Ectodermal cell (in vitro differentiated cells): ENCODE measurements around the gene PSMB3.

Experiments
- H3K27ac ChIP-seq: 2 replicates; pipeline ENCODE4 v1.7.0; 2013; ENCODE audit warnings: mild to moderate bottlenecking, low read depth, low read length; ENCODE audit not compliant: insufficient read depth, poor library complexity, severe bottlenecking
- H3K27me3 ChIP-seq: 2 replicates; pipeline ENCODE4 v1.7.0; 2013; ENCODE audit warnings: mild to moderate bottlenecking, low read length; ENCODE audit not compliant: insufficient read depth, control insufficient read depth, poor library complexity, severe bottlenecking
- H3K36me3 ChIP-seq: one replicate; pipeline ENCODE4 v1.7.0; 2013; ENCODE audit warnings: low read length; ENCODE audit not compliant: control insufficient read depth, insufficient read depth
- H3K4me1 ChIP-seq: one replicate; pipeline ENCODE4 v1.7.0; 2013; ENCODE audit warnings: low read length; ENCODE audit not compliant: control insufficient read depth, insufficient read depth
- H3K4me3 ChIP-seq: 2 replicates; pipeline ENCODE4 v1.7.0; 2013; ENCODE audit warnings: low read depth, low read length, control low read depth; ENCODE audit not compliant: insufficient read depth
- H3K9me3 ChIP-seq: 2 replicates; pipeline ENCODE4 v1.7.0; 2013; ENCODE audit warnings: mild to moderate bottlenecking, low read length, moderate library complexity; ENCODE audit not compliant: control insufficient read depth
- WGBS, 2 experiments: methylation state at CpG; one replicate each; pipeline ENCODE4 v1.1.7; 2013; ENCODE audit warnings: missing lambda C conversion rate in 2 of 2; 5-methylcytosine and 5-hydroxymethylcytosine counted together

The PSMB3 gene

GRCh38 chr17:38751144-38751807 is 1.3 kb upstream of the PSMB3 start:
- no peak overlapping the region for H3K27ac ChIP-seq

GRCh38 chr17:38751808-38752307 is 683 bp upstream of the PSMB3 start:
- H3K36me3 ChIP-seq, result peaks cover 5% of the 10 kb centered on the region
- 0 to 1% methylated on average over 44 of the region's 44 CpGs for WGBS, 2 experiments
- H3K27me3 ChIP-seq, result peaks cover 10% of the 10 kb centered on the region
- peak overlapping the region; percentile 94 for H3K4me3 ChIP-seq
- no peaks in the 10 kb centered on the region for H3K9me3 ChIP-seq
- H3K4me1 ChIP-seq, result peaks cover 11% of the 10 kb centered on the region
- H3K27ac ChIP-seq, result peak overlapping the region; percentile 78

More at GRCh38 chr17:38751144-38751807, 1.3 kb upstream of the PSMB3 start:
- WGBS, 2 experiments, result 3% methylated on average over 10 of the region's 10 CpGs
- Histone ChIP-seq H3K9me3 (no peaks in the 10 kb centered on the region), H3K36me3 (peaks cover 5% of the 10 kb centered on the region), H3K4me3 (peak overlapping the region; percentile 94), H3K27me3 (peaks cover 10% of the 10 kb centered on the region), H3K4me1 (peaks cover 17% of the 10 kb centered on the region)

DNA sequence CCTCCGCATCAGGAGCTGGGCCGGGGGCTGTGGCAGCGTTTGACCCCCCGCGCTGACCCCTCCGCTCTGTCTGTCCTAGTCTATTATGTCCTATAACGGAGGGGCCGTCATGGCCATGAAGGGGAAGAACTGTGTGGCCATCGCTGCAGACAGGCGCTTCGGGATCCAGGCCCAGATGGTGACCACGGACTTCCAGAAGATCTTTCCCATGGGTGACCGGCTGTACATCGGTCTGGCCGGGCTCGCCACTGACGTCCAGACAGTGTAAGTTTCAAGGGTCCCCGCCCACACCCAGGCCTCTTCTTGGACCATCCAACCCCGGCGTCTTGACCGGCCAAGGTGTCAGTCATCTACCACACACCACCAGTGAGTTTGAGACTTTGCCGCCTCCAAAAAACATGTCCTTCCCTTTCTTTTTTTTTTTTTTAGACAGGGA is 548 bp downstream of the PSMB3 start:
- Histone ChIP-seq H3K27ac (no peak overlapping the region), H3K4me3 (peak overlapping the region; percentile 94), H3K27me3 (peaks cover 10% of the 10 kb centered on the region), H3K9me3 (no peaks in the 10 kb centered on the region), H3K4me1 (peaks cover 11% of the 10 kb centered on the region), H3K36me3 (peaks cover 5% of the 10 kb centered on the region)
- 13% methylated on average over 22 of the region's 22 CpGs for WGBS, 2 experiments

DNA sequence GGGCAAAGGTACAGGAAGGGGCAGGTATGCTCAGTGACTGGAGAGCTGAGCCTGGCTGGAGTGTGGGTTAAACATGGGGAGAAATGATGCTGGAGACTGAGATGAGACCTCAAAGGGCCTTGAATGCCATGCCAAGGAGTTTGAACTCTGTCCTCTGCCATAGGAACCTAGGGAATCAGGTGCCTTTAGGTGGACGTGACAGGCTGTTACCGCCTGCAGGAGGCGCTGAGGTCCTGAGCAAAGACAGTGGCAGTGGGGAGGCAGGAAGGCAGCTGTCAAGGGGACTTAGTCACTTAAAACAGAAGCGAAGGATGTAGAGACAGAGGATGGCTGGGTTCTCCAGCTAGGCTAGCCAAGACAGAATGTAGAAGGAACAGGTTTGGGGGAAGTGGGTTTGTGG is 9.1 kb downstream of the PSMB3 start:
- H3K4me1 ChIP-seq, result no peaks in the 10 kb centered on the region
- no peak overlapping the region for H3K4me3 ChIP-seq
- peaks cover 34% of the 10 kb centered on the region for H3K36me3 ChIP-seq
- 79 to 80% methylated on average over 4 of the region's 4 CpGs for WGBS, 2 experiments
- H3K27ac ChIP-seq, result no peak overlapping the region
- no peaks in the 10 kb centered on the region for H3K27me3 ChIP-seq
- no peaks in the 10 kb centered on the region for H3K9me3 ChIP-seq

- Histone ChIP-seq H3K9me3 (no peaks in the 10 kb centered on the region), H3K27ac (no peak overlapping the region), H3K4me3 (no peak overlapping the region), H3K36me3 (peaks cover 37% of the 10 kb centered on the region), H3K27me3 (no peaks in the 10 kb centered on the region), H3K4me1 (no peaks in the 10 kb centered on the region)
- WGBS, 2 experiments, result 92 to 97% methylated on average over 3 of the region's 3 CpGs
Observed at GRCh38 chr17:38762231-38762630, 9.7 kb downstream of the PSMB3 start.

DNA sequence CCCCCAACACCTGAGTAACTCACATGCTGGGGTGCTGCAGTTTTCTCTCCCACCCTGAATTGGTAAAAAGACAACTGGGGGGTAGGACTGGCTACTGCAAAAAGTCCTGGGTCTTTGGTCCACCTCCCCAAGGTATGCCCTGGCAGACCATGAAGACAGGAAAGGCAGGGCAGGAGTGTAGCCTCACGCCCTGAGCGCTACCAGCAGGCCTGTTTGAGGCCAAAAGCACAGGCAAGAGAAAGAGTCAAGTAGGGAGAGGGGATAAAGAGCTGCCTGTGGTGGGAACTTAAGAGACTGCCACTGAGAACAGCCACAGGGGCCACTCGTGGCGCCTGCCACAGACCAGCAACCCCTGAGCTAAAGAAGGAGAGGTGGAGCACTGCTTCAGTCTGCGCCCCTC is 13.8 kb downstream of the PSMB3 start:
- H3K4me3 ChIP-seq, result no peak overlapping the region
- 92 to 95% methylated on average over 5 of the region's 5 CpGs for WGBS, 2 experiments
- no peaks in the 10 kb centered on the region for H3K27me3 ChIP-seq
- no peaks in the 10 kb centered on the region for H3K9me3 ChIP-seq
- H3K27ac ChIP-seq, result no peak overlapping the region
- H3K4me1 ChIP-seq, result no peaks in the 10 kb centered on the region
- peaks cover 40% of the 10 kb centered on the region for H3K36me3 ChIP-seq

DNA sequence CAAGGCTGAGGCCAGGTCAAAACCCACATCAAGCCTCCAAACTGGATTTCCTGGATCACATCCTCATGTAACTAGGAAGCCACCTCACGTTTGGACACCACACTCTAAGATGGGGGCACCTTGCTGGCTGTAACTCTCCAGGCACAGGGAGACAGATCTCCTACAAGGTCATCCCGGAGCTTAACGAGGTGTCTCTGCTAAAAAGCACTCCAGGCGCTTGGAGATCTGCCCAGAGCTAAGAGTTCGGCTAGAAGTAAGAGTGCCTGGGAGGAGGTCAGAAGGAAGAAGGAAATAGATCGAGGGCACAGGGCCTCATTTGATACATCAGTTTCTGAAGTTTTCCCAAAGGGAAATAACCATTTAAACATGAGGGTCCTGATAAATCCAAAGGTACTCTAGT is 15.9 kb downstream of the PSMB3 start:
- peaks cover 44% of the 10 kb centered on the region for H3K36me3 ChIP-seq
- no peaks in the 10 kb centered on the region for H3K4me1 ChIP-seq
- H3K27me3 ChIP-seq, result no peaks in the 10 kb centered on the region
- WGBS, 2 experiments, result 93 to 97% methylated on average over 6 of the region's 6 CpGs
- no peak overlapping the region for H3K27ac ChIP-seq
- no peak overlapping the region for H3K4me3 ChIP-seq
- H3K9me3 ChIP-seq, result no peaks in the 10 kb centered on the region

- no peaks in the 10 kb centered on the region for H3K4me1 ChIP-seq
- H3K27ac ChIP-seq, result no peak overlapping the region
- no peak overlapping the region for H3K4me3 ChIP-seq
- no peaks in the 10 kb centered on the region for H3K9me3 ChIP-seq
- peaks cover 39% of the 10 kb centered on the region for H3K36me3 ChIP-seq
- H3K27me3 ChIP-seq, result no peaks in the 10 kb centered on the region
Observed at GRCh38 chr17:38773258-38773657, 20.7 kb downstream of the PSMB3 start.

DNA sequence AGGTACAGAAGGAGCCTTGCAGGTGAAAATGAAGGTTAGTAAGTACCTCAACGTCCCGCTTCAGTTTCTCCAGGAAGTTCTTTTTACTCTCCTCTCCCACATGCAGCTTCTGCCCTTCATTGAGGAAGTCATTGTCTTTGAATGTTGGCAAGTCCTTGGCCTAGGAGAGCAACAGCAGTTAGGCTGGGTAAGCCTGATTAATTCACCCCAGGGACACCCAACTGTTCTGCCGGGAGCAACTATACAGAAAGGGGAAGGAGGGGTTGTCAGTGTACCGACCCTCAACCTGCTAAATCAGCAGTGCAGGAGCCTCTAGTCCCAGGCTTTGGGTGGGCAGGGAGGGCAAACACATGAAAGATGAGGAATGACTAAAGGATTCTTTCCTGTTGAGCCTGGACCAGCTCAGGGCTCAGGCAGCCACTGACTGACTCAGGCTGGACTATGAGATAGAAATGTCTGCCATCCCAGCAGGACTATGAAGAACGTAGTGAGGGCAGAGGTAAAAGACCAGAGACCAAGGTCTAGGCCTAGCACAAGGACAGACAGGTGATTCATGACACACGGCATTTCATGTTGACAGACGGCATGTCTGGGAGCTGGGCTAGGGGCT is 25.2 kb downstream of the PSMB3 start:
- Histone ChIP-seq H3K36me3 (peaks cover 56% of the 10 kb centered on the region), H3K27me3 (no peaks in the 10 kb centered on the region), H3K4me3 (no peak overlapping the region), H3K4me1 (no peaks in the 10 kb centered on the region), H3K27ac (no peak overlapping the region), H3K9me3 (no peaks in the 10 kb centered on the region)
- WGBS, 2 experiments, result 80 to 81% methylated on average over 7 of the region's 7 CpGs

GRCh38 chr17:38779965-38780752 is 27.6 kb downstream of the PSMB3 start:
- no peaks in the 10 kb centered on the region for H3K9me3 ChIP-seq
- 94 to 96% methylated on average over 23 of the region's 23 CpGs for WGBS, 2 experiments
- peaks cover 61% of the 10 kb centered on the region for H3K36me3 ChIP-seq
- no peak overlapping the region for H3K4me3 ChIP-seq
- no peak overlapping the region for H3K27ac ChIP-seq
- no peaks in the 10 kb centered on the region for H3K4me1 ChIP-seq
- H3K27me3 ChIP-seq, result no peaks in the 10 kb centered on the region
